K562 (cell line): ENCODE data around the gene ADGRD1. TPM values are rescaled to one million over a fixed set of nuclear protein-coding genes. Genes with fewer than 3 reads are reported as not detected.

Source experiments
- ATAC-seq: fragments of 200-7000 bp; cut with Tn5 transposase; 3 replicates; pipeline ENCODE4 v1.9.1; 2020; ENCODE audit warnings: moderate library complexity
- BruUV-seq: library from RNA; stranded (reverse); fragments of 400-500 nt; replicated peaks from 2 replicates; lab custom pipeline; 2021; lab: Mats Ljungman, UMichigan
- CTCF ChIA-PET: fragments of 300-600 bp; formaldehyde crosslinking; extraction: SDS; loops from one replicate; lab custom pipeline; 2021; ENCODE audit warnings: low intra/inter-chr PET ratio; lab: Yijun Ruan, JAX
- POLR2A ChIA-PET: fragments of 300-600, 350-650 bp; sonication (Branson Sonifier 250); formaldehyde crosslinking; extraction: SDS; loops from one replicate; lab custom pipeline; 2021; ENCODE audit warnings: antibody characterized with exemption, inconsistent platforms; lab: Yijun Ruan, JAX
- DNase-seq, 4 experiments: peaks; one replicate each; pipeline versions ENCODE4 v3.0.0 to v3.0.0-alpha.2; 2011 to 2018; ENCODE audit warnings: low spot score in 3 of 4, mixed read lengths in 3 of 4; ENCODE audit errors: extremely low read depth in 1 of 4
- FAIRE-seq: peaks from 2 replicates; lab custom pipeline; 2011; peaks lifted over from hg19 to GRCh38; lab: Jason Lieb, UNC
- H2AFZ ChIP-seq: 2 replicates; pipeline ENCODE4 v1.6.0; 2011; ENCODE audit warnings: low read depth, low read length, control low read depth, inconsistent platforms
- H3K27ac ChIP-seq: fragments of 200-600 bp; 3 replicates; pipeline ENCODE4 v1.8.0; 2011; ENCODE audit warnings: low read depth, mild to moderate bottlenecking, control low read depth, inconsistent platforms, low read length, moderate library complexity, mixed read lengths; ENCODE audit errors: extremely low read depth
- H3K27me3 ChIP-seq, 2 experiments: fragments of 300-600 bp in 1 of 2; 2 replicates in 1 of 2; 3 replicates in 1 of 2; pipeline versions ENCODE4 v1.6.0 to v1.8.0; 2011; ENCODE audit warnings: inconsistent platforms in 2 of 2, low read length in 2 of 2, mild to moderate bottlenecking in 1 of 2, mixed read lengths in 1 of 2, moderate library complexity in 1 of 2; ENCODE audit not compliant: control insufficient read depth in 2 of 2, insufficient read depth in 2 of 2
- H3K36me3 ChIP-seq: fragments of 300-600 bp; 3 replicates; pipeline ENCODE4 v1.8.0; 2011; ENCODE audit warnings: mild to moderate bottlenecking, low read length, inconsistent platforms; ENCODE audit not compliant: control insufficient read depth, insufficient read depth
- H3K4me1 ChIP-seq, 2 experiments: fragments of 200-600 bp in 1 of 2; replicated peaks in 1 of 2; 2 replicates in 1 of 2; 3 replicates in 1 of 2; pipeline versions ENCODE4 v1.5.1 to v1.8.0; 2011; ENCODE audit warnings: inconsistent platforms in 2 of 2, low read length in 2 of 2, mild to moderate bottlenecking in 1 of 2, mixed read lengths in 1 of 2, moderate library complexity in 1 of 2; ENCODE audit not compliant: control insufficient read depth in 2 of 2, insufficient read depth in 2 of 2
- H3K4me2 ChIP-seq: 2 replicates; pipeline ENCODE4 v1.6.1; 2011; ENCODE audit warnings: low read length, control low read depth, inconsistent platforms, mixed read lengths; ENCODE audit not compliant: insufficient read depth
- H3K4me3 ChIP-seq: fragments of 200-600 bp; sonication (generic), shearing (Covaris generic); 2 replicates; pipeline ENCODE4 v1.5.1; 2016; ENCODE audit warnings: control low read depth, inconsistent platforms
- H3K79me2 ChIP-seq: fragments of 200-600 bp; 3 replicates; pipeline ENCODE4 v1.8.0; 2011; ENCODE audit warnings: low read length, inconsistent platforms; ENCODE audit not compliant: control insufficient read depth, insufficient read depth
- H3K9ac ChIP-seq, 2 experiments: 2 replicates each; pipeline versions ENCODE4 v1.6.0 to v1.6.1; 2011; ENCODE audit warnings: low read depth in 2 of 2, low read length in 2 of 2, control low read depth in 1 of 2, inconsistent platforms in 1 of 2, mild to moderate bottlenecking in 1 of 2, mixed read lengths in 1 of 2; ENCODE audit not compliant: insufficient read depth in 1 of 2
- H3K9me1 ChIP-seq: one replicate; pipeline ENCODE4 v1.6.0; 2011; ENCODE audit warnings: inconsistent platforms, mild to moderate bottlenecking, low read length, moderate library complexity; ENCODE audit not compliant: control insufficient read depth, insufficient read depth
- H3K9me3 ChIP-seq: replicated peaks from 2 replicates; pipeline ENCODE4 v1.5.1; 2011; ENCODE audit warnings: low read depth, low read length, inconsistent platforms; ENCODE audit not compliant: control insufficient read depth, insufficient read depth
- H4K20me1 ChIP-seq: replicated peaks from 2 replicates; pipeline ENCODE4 v1.6.1; 2011; ENCODE audit warnings: low read length, inconsistent platforms, mixed read lengths; ENCODE audit not compliant: control insufficient read depth, insufficient read depth
- ARID4B ChIP-seq: sonication (generic); formaldehyde crosslinking; IDR thresholded peaks from 2 replicates; pipeline ENCODE4 v1.8.0; 2022; ENCODE audit warnings: mild to moderate bottlenecking, missing genetic modification reagents
- BACH1 ChIP-seq: fragments of 200-800 bp; sonication (Bioruptor generic); IDR thresholded peaks from 2 replicates; pipeline ENCODE4 v1.6.1; 2016; ENCODE audit warnings: missing genetic modification characterization, missing compliant biosample characterization
- BRD9 ChIP-seq: fragments of 450-650 bp; IDR thresholded peaks from 2 replicates; pipeline ENCODE4 v1.6.1; 2018; ENCODE audit warnings: low read depth; ENCODE audit not compliant: partially characterized antibody
- FOXK1 ChIP-seq: sonication (generic); formaldehyde crosslinking; IDR thresholded peaks from 2 replicates; pipeline ENCODE4 v1.8.0; 2022; ENCODE audit warnings: missing genetic modification reagents, mild to moderate bottlenecking, borderline replicate concordance
- HSF4 ChIP-seq: fragments of 250-450 bp; sonication (Bioruptor Pico); IDR thresholded peaks from 2 replicates; pipeline ENCODE4 v2.1.2; 2022; ENCODE audit warnings: mild to moderate bottlenecking, moderate library complexity, borderline replicate concordance
- NR2C1 ChIP-seq, 2 experiments: fragments of 450-650 bp; IDR thresholded peaks; 2 replicates each; pipeline ENCODE4 v1.6.1; 2017; ENCODE audit warnings: mild to moderate bottlenecking in 2 of 2, antibody characterized with exemption in 1 of 2, inconsistent platforms in 1 of 2, missing compliant biosample characterization in 1 of 2, missing genetic modification characterization in 1 of 2
- PML ChIP-seq: IDR thresholded peaks from 2 replicates; pipeline ENCODE4 v1.6.1; 2012; ENCODE audit warnings: low read length, inconsistent platforms
- SLC30A9 ChIP-seq: fragments of 250-450 bp; sonication (Bioruptor Pico); IDR thresholded peaks from 2 replicates; pipeline ENCODE4 v1.8.0; 2022; ENCODE audit warnings: mild to moderate bottlenecking, moderate library complexity
- SRSF9 ChIP-seq: fragments of 200-400 bp; formaldehyde crosslinking; IDR thresholded peaks from 2 replicates; pipeline ENCODE4 v1.6.1; 2017; ENCODE audit warnings: low read depth, low read length, borderline replicate concordance
- U2AF1 ChIP-seq: fragments of 200-400 bp; formaldehyde crosslinking; optimal IDR thresholded peaks from 2 replicates; pipeline ENCODE3; 2017; ENCODE audit warnings: mild to moderate bottlenecking, low read depth, low read length, moderate library complexity
- ZFP1 ChIP-seq: fragments of 450-650 bp; formaldehyde crosslinking; IDR thresholded peaks from 2 replicates; pipeline ENCODE4 v1.4.0; 2020; ENCODE audit warnings: mild to moderate bottlenecking, mixed read lengths
- ZFP30 ChIP-seq: fragments of 250-450 bp; sonication (Bioruptor Pico); IDR thresholded peaks from 2 replicates; pipeline ENCODE4 v1.8.0; 2022; ENCODE audit warnings: moderate library complexity, mild to moderate bottlenecking, inconsistent platforms, borderline replicate concordance
- ZNF174 ChIP-seq: fragments of 250-450 bp; sonication (Bioruptor Pico); IDR thresholded peaks from 2 replicates; pipeline ENCODE4 v1.4.0; 2020; ENCODE audit warnings: mild to moderate bottlenecking
- ZNF57 ChIP-seq: fragments of 450-650 bp; formaldehyde crosslinking; IDR thresholded peaks from 2 replicates; pipeline ENCODE4 v1.4.0; 2020; ENCODE audit warnings: mild to moderate bottlenecking, moderate library complexity
- ZNF583 ChIP-seq: fragments of 250-450 bp; sonication (Bioruptor Pico); IDR thresholded peaks from 2 replicates; pipeline ENCODE4 v1.4.0; 2020
- ZNF668 ChIP-seq: fragments of 250-450 bp; sonication (Bioruptor Pico); IDR thresholded peaks from 2 replicates; pipeline ENCODE4 v1.8.0; 2022; ENCODE audit warnings: mild to moderate bottlenecking, inconsistent platforms
- in situ Hi-C: fragments of 300-500 bp; cut with MboI; formaldehyde crosslinking; loops from 4 replicates; pipeline ENCODE4 v1.15.0; 2018; ENCODE audit warnings: inconsistent platforms, mixed read lengths
- intact Hi-C: fragments of 100-400 bp; cut with micrococcal nuclease; formaldehyde crosslinking; loops from 2 replicates; pipeline ENCODE4 v1.14.2; 2022
- polyA plus RNA-seq, 8 experiments: library from polyadenylated mRNA; depleted of rRNA in 4 of 8; stranded (reverse) in 5 of 8; unstranded in 3 of 8; fragments of >200 nt; fragmentation: Nextera tagmentation in 2 of 8; fragmentation: Illumina TruSeq in 1 of 8; extraction: Ambion mirVana in 2 of 8; extraction: Trizol in 1 of 8; gene quantifications; 2 replicates each; pipeline versions ENCODE4 v1.2.1 to v1.2.3, GENCODE V29; 2011 to 2014; ENCODE audit warnings: inconsistent platforms in 1 of 8, missing spikeins in 1 of 8
- total RNA-seq, 7 experiments: library from RNA; depleted of rRNA in 6 of 7; stranded (reverse); fragments of >200 nt in 6 of 7; fragmentation: Illumina TruSeq in 2 of 7; extraction: Trizol in 2 of 7; gene quantifications; 2 replicates each; pipeline versions ENCODE4 v1.2.1 to v1.2.3, GENCODE V29; 2011 to 2021; ENCODE audit warnings: low replicate concordance in 1 of 7

The ADGRD1 gene
- total and polyA plus RNA-seq, 9 of the 15 experiments (the other 6 are each of a cell fraction or from before 2014, with no cell fraction given): 1.7 to 11.7 (median 3.3) TPM

- in situ Hi-C loops (no loop called here), intact Hi-C loops (no loop called here)
- no peak overlapping the region for H3K27ac ChIP-seq
- no peaks in the 10 kb centered on the region; the same call in 1 of the 2 replicates for H3K9me3 ChIP-seq
- H3K4me2 ChIP-seq: no peak overlapping the region
- no TSS peak for BruUV-seq
- no peaks in the 10 kb centered on the region for H3K79me2 ChIP-seq
- TF ChIP-seq ARID4B: no peak
- TF ChIP-seq ZNF57 (CRISPR knock-in tag): no peak
- no peak for TF ChIP-seq U2AF1
- TF ChIP-seq SLC30A9: no peak
- TF ChIP-seq NR2C1 (IDR thresholded peaks at IDR 0.05): no peak
- no peak for TF ChIP-seq NR2C1 (tag; IDR thresholded peaks at IDR 0.05)
- TF ChIP-seq ZFP1 (CRISPR knock-in tag): no peak
- TF ChIP-seq BACH1: no peak
- no peak for TF ChIP-seq SRSF9
- TF ChIP-seq ZFP30 (CRISPR knock-in tag): no peak
- no peak for TF ChIP-seq PML
- no peak for TF ChIP-seq FOXK1
- no peak for TF ChIP-seq BRD9
- TF ChIP-seq HSF4: no peak
- TF ChIP-seq ZNF174 (CRISPR knock-in tag): no peak
- no peak for TF ChIP-seq ZNF583
- no peak for TF ChIP-seq ZNF668
- ChIA-PET POLR2A (no interaction called here), CTCF (no interaction called here)
- H3K4me1 ChIP-seq: peaks cover 0 to 3% of the 10 kb centered on the region in 2 experiments; a peak in 2 of 5 replicates
- H3K27me3 ChIP-seq: peaks cover 0 to 4% of the 10 kb centered on the region in 2 experiments; a peak in 2 of 5 replicates
- no peak overlapping the region for H2AFZ ChIP-seq
- H3K36me3 ChIP-seq: no peaks in the 10 kb centered on the region
- DNase-seq: no peak
- H4K20me1 ChIP-seq: no peaks in the 10 kb centered on the region
- FAIRE-seq: no peak
- H3K4me3 ChIP-seq: no peak overlapping the region
- H3K9ac ChIP-seq: no peak overlapping the region
- ATAC-seq: no peak
- H3K9me1 ChIP-seq: no peaks in the 10 kb centered on the region
These were observed 8.8 kb upstream of the ADGRD1 start for GRCh38 chr12:130944878-130945277.
